NCI-H1436 (cell line): ENCODE measurements around the gene EML1.

Source experiments
- DNase-seq: peaks from one replicate; lab custom pipeline; 2025; lab: John Stamatoyannopoulos, UW

Gene EML1

DNA sequence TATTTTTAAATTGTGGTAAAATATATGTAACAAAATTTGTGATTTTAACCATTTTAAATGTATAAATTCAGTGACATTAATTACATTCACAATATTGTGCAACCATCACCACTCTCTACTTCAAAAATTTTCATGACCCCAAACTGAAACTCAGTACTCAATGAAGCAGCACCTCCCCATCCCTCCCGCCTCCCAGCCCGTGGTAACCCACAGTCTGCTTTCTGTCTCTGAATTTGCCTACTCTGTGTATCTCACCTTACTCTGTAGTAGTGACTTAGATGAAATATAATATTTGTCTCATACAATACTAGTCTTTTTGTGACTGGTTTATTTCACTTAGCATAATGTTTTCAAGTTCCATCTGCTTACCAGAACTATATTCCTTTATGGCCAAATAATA lies 36.2 kb downstream of the EML1 start:
- DNase-seq = no peak

DNA sequence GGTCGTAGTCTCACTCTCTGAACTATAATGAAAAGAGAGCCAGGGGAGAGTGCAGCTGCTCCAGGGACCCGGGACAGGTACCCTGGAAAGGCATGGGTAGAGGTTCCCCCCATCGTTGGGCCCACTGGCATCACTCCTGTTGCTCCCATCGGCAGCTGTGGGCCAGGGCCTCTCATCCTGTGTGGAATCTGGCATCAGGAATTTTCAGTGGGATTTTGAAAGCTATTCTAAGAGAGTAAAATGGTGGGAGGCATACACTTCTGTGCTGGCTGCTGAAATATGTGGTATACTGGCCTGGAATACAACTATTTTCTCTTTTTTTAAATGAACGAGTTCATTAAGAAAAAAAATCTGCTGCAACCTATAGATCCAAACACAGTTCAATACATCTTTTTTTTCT lies 38.1 kb downstream of the EML1 start:
- DNase-seq = no peak

DNA sequence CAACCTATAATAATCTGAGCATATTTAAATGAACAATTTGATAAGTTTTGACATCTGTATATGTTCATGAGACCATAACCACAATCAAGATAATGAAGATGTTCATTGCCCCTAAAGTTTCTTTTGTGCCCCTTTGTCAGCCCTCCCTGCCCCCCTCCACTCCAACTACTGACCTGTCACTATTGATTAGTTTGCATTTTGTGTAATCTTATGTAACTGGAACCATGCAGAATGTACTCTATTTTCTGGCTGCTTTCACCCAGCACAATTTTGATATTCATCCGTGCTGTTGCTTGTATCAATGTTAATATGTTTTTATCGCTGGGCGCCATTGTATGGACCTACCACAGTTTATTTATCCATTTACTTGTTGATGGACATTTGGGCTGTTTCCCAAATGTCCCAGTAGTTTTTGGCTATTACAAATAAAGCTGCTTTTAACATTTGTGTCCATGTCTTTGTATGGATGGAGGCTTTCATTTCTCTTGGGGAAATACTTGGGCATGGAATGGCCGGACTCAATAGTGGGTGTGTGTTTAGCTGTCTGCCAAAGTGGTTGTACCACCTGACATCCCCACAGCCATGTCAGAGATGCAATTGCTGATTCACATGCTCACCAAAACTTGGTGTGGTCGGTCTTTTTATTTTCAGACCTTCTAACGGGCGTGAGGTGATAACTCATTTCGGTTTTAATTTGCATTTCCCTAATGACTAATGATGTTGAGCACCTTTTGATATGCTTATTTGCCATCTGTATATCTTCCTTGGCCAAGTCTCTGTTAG lies 38.9 kb downstream of the EML1 start:
- DNase-seq = no peak

DNA sequence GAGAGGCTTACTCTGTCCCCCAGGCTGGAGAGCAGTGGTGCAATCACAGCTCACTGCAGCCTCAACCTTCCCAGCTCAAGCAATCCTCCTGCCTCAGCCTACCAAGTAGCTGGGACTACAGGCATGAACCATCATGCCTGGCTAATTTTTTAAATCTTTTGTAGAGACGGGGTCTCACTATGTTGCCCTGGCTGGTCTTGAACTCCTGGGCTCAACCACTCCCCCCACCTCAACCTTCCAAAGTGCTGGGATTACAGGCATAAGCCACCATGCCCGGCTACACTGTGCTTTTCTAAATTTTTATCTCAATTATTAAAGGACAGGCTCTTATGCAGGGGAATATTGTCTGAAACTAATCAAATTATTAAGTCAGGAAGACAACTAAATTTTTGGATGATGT lies 44.6 kb downstream of the EML1 start:
- no peak for DNase-seq

DNA sequence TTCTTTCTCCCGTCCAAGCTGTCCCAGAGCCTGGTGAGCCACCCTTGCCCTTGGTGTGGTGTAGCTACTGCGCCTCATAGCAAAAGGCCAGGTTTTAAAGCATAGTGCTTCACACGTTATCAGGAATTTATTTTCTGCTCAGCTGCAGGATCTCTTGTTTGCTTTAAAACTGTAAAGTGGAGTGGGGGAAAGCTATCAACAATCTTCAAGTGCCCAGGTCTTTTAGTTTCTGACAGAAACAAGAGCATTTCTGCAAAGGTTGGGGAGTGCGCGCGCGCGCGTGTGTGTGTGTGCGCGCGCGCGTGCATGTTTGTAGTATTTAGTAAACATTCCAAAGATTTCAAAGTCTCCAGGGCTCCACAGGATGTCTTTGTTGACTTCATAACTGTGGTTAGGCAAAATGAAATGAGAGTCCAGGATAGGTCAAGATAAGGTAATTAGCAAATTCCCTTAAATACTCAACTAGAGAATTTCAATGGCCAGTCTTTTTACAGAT lies 45.5 kb downstream of the EML1 start:
- no peak for DNase-seq

DNA sequence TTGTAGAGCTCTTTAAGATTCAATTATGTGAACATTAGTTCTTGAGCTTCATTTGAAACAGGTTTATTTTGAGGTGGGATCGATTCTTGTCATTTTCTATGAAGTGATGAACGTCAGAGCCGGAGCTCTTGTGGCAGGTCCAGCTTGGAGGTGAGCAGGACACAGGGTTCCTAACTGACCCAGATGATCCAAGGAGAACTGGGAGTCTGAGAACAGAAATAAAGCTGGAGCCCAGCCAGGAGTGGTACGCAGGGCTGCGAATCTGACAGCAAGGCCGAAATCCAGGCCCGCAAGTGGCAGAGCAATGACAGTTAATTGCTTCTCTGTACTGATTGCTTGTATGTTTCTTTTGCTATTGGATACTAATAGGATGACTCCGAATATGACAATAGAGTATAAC lies 46.5 kb downstream of the EML1 start:
- DNase-seq = no peak

DNA sequence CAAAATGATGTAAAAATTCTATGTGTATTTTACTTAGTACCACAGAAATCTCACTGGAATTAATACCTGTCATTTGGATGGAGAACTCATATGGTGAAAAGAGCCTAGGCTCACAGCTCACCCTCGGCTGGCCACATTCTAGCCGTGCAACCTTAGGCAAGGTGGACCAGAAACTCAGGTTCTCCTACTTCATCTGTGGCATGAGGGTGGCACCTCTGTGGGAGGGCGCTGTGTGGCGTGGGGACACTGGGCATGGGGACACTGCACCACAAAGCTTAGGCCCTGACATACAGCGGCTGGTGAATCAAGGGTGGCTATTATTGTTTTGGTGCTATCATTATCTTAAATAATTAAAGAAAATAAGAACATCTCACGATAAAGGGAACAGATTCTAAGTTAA lies 47.1 kb downstream of the EML1 start:
- DNase-seq = no peak

DNA sequence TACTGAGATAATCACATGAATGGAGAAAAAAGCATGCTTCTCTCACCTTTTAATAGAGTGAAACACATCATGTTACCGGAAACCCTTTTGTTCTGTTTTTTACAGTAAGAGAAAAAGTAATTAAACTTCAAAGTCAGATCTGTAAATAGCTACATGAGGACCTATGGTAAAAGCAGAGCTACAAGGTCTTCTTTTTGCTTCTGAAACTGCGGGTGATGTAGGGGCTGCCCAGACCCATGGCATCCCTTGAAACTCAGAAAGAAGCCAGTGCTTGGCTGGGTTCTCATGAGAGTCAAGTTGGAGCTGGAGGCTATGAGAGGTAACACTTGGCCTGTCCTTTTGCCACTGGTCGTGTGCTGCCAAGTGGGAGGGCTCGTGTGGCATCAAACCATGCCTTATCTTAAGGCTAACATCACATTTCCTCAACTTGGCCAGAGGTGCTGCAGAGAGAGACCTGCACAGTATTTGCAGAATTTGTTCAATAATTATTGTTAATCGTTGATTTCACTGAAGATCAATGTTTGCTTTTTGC lies 47.6 kb downstream of the EML1 start:
- no peak for DNase-seq

DNA sequence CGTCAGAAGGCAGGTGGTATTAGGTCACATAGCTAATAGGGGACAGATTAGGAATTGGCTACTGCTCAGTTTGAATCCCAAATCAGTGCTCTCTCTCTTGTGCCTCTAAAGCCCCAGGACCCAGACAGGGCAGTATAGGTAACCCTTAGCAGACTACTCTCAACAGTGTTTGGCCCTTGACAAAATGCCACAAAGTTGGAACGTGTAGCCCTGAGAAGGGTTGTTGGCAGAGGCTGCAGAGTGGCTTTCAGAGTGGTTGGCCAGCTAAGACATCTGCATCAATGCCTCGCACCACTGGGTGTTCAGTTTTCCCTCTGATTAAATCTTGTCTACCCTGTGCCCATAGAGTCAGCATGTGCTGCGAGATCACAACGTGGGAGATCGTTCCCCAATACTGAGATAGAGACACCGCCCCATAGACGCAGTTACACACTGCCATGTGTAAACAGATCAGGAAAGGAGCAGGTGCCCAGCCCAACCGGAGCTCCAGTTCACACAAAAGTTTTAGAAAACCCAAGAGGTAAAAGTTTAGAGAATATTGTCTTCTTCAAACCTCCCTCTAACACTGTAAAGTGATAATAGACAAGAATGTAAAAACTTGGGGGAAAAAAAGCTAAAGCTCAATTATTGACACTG lies 48.3 kb downstream of the EML1 start:
- DNase-seq = no peak

DNA sequence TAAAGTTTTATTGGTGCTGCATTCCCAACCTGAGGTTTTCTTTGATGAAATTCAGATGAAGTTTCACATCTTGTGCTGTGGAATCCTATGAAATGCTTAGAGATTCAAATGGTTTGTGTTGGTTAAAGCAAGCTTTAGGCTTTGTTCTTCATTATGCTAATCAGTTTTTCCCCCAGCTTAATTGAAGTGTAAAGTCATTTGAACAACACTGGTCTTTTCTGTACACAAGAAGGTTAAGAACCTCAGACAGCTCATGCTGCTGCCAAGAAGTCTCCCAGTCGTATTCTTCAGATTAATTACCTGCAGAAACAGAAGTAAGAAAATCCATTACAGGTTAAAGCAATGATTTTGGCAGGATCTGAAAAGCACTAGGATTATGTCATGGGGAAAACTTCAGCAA lies 48.9 kb downstream of the EML1 start:
- DNase-seq = no peak

DNA sequence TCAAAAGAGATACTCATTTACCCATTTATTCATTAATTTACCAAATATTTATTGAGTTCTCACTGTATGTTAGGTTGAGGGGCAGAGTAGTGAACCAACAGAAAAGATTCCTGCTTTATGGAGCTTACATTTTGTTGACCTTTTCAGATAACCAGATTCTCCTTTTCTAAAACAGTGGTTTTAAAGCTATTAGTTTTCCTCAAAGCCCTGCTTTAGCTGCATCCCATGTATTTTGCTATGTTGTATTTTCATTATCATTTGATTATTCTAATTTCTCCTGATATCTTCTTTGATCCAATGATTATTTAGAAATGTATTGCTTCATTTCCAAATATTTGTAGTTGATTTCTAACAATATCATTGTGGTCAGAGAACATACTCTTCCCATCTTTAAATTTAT lies 53.6 kb downstream of the EML1 start:
- DNase-seq = no peak

DNA sequence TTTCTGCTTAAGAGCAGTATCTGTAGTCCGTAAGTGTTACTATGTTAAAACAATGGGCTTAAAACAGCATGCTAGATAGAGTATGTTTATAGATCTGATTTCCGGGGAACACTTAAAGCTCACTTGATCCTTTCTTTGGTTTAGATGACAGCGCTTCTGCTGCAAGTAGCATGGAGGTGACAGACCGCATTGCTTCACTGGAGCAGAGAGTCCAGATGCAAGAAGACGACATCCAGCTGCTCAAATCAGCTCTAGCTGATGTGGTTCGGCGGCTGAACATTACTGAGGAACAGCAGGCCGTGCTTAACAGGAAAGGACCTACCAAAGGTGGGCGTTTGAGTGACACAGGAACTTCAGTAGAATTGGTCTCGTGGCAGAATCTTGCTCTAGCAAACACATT lies 57.5 kb downstream of the EML1 start:
- no peak for DNase-seq

DNA sequence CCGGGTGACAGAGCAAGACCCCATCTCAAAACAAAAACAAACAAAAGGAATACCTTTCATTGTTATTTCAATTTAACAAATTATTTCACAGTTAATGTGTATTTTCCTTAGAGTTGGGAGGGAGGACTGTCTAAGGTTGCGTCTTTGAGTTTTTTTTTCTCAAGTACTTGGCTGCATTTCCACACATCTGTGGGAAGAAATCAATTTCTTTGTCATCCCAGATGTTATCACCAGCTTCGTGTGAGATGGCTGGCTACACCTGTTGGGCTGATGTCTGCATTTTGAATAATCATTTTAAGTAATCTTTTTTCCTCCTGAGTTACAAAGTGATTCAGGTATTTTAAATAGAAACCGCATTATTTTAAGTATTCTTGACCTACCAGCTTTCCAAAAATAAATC lies 59.4 kb downstream of the EML1 start:
- no peak for DNase-seq

DNA sequence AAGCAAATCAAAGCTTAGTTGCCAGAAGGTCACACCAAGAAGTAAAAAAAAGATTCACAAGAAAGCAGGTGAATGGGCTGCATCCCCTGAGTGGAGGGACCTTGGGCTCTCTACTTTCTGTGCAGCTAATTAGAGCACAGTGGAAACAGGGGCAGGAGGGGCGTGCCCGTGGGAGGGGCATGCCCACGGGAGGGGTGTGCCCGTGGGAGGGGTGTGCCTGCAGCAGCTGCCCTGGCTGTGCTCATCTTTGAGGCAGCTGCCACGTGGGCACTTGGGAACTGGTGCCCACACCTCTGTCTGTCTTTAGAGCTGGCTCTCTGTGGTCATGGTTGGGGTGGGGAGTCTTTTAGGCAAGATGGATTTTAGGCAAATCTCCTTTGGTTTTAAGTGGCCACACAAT lies 60.0 kb downstream of the EML1 start:
- DNase-seq = no peak

DNA sequence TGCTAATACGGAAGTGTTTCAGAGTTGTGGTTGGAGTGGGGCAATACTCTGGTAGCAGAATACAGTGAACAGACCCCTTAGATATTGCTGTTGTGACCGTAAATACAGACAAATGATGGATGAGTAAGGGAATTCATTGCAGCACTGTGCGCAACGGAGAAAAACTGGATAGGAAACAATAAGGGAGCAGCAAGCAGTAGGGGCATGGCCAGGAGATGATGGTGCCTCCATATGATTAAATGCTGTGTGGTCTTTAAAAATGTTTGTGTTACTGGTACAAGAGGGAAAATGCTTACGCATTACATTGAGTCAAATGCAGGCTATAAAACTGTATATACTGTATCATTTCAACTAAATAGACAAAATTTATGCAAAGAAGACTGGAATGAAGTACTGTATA lies 61.6 kb downstream of the EML1 start:
- no peak for DNase-seq

DNA sequence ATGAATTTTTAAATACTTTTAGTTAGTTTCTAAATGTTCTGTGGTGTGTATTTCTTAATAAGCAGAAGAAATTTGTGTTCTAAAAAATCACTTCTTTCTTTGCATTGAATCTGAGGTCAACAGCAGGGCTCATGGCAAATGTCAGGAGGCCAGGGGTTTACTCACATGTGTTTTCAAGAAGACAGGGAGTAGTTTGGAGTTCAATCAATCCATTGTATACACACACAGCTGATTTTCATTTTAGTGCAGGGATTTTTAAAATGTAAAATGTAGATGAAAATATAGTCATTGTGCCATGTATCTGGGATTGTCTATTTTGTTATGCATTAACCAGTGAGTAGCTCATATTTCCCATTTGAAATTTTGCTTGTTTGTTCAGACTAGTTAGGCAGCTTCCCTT lies 62.1 kb downstream of the EML1 start:
- DNase-seq = no peak

DNA sequence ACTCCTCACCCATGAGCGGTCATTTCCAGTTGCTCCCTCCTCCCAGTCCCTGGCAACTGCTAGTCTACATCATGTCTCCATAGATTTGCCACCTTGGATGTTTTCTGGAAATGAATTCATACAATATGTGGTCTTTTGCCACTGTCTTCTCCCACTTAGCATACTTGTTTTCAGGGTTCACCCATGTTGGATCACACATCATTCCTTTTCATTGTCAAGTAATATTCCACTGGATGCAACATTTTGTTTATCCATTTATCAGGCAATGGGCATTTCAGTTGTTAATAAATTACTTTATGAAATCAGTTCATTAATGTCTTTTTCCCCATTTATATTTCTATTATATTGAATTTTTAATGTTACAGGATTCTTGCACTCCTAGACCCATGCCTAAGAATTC lies 64.3 kb downstream of the EML1 start:
- DNase-seq = no peak

DNA sequence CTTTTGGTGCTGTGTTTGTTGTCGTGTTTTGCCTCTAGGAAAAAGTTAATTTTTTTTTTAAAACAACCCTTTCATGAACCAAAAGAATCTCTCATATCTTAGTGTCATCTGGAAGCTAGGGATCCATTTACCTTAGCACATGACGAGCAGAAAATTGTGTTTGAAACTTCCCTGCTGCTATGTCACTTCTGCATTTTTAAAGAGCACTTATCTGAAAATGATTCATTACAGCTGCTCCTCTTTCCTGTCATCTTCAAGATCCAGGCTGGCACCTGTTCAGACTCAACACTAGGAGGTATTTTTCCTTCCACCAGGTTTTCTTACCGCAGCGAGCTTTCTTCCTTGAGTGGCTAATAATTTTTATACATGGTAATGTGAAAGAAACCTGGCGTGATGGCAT lies 67.0 kb downstream of the EML1 start:
- no peak for DNase-seq

DNA sequence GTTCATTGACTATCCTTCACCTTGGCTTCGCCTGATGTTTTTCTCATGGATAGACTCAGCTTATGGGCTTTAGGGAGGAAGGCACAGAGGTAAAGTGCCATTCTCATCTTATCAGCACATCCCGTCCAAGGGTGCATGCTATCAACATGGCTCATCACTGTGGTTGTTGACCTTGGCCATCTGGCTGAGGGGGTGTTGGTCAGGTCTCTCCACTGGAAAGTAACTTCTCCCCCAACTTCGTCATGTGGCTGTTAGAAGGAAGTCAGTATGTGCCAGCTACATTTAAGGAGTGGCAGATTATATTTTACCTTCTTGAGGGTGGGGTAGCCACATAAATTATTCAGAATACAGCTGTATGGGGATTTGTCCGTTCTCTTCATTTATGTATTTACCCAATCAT lies 68.9 kb downstream of the EML1 start:
- no peak for DNase-seq

DNA sequence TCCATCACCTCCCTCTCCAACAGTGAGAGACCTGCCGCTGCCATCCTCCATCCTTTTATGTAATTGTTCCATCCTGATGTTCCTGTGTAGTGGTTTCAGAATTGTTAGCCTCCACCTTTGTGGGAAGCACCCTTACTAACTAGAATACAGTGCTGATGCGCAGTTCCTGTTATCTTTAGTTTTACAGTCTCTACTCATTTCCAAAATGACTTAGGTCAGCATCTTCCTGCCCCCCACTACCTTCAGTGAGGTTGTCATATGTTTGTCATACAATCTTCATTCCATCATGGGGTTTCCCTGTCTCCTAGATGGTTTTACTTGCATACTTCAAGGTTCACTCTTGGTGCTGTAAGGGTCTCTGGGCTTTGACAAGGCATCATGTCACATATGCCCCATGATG lies 69.8 kb downstream of the EML1 start:
- DNase-seq = no peak

DNA sequence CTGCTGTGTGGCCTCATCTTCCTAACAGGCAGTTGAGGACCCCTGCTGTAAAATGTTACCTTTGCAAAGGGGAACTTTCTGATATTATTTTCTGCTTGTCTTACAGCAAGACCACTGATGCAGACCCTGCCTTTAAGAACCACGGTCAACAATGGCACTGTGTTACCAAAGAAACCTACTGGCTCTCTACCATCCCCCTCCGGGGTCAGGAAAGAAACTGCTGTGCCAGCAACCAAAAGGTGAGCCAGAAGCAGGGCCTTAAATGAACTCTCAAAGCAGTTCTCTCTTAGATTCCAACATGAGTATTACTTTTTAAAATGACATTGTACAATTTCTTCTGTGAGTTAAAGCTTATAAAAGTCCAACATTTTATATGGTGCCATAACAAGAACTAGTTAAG lies 72.2 kb downstream of the EML1 start:
- DNase-seq = no peak

DNA sequence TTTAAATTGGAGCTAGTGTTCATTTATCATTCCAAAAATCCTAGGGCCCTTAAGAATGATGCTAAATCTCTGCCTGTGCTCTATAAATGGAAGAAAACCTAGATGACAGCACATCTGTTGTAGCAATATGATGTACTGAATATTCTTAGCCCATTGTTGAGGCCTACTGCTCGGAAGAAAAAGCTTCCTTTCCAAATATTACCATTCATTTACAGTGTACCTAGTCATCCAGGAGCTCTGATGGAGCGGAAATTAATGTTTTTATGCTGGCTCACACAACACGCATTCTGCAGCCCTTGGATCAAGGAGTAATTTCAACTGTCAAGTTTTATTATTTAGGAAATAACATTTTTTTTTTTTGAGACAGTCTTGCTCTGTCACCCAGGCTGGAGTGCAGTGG lies 77.4 kb downstream of the EML1 start:
- no peak for DNase-seq

DNA sequence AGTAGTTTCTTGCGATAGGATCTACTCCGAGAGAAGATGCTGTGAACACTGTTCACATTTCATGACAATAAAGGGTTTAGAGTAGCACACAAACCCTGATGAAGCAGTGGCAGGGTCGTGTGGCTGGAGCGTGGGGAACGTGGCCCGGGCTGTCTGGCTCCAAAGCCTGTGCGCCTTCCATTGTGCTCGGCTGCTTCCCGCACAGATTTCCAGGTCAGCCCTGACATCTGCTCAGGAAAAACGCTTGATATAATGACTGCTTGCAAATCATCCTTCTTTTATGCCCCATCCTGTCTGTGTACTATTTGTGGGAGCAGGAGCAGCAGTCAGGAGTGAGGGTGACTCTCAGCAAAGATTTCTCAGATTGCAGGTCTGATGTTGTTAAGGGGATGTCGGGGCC lies 78.6 kb downstream of the EML1 start:
- DNase-seq = no peak
